ENCODE measurements around the gene STXBP5.

DNA sequence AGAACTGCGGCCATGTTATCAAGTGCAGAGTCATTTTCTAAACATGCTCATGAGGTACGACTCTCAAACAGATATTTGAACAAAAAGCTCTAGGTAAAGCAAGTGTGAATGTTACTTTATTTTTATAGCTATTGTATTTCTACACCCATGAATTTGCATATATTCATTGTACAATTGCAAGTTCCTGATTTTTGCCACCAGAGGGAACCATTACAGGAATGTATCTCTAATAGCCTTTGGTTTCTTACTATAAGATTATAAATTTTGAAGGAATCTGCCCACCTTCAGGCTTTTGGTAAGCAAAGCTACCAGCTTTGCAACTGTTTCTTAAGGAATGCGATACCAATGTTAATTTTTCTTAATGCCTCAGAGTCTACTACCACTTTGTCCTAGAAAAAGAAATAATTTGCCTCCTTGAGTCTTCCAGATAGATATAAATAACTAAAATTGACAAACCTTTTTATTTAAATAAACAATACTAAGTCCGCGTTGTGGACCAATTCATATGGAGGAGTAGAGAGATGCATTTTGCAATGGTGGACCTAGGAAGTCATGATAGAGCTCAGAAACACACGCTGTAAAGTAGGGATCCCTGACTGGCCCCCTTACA is 178.8 kb downstream of the STXBP5 start:
- TF ChIP-seq, protein P1, sequence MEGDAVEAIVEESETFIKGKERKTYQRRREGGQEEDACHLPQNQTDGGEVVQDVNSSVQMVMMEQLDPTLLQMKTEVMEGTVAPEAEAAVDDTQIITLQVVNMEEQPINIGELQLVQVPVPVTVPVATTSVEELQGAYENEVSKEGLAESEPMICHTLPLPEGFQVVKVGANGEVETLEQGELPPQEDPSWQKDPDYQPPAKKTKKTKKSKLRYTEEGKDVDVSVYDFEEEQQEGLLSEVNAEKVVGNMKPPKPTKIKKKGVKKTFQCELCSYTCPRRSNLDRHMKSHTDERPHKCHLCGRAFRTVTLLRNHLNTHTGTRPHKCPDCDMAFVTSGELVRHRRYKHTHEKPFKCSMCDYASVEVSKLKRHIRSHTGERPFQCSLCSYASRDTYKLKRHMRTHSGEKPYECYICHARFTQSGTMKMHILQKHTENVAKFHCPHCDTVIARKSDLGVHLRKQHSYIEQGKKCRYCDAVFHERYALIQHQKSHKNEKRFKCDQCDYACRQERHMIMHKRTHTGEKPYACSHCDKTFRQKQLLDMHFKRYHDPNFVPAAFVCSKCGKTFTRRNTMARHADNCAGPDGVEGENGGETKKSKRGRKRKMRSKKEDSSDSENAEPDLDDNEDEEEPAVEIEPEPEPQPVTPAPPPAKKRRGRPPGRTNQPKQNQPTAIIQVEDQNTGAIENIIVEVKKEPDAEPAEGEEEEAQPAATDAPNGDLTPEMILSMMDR (IDR thresholded peaks at IDR 0.05; ENCODE audit: low read length): peak; percentile 27
- TF ChIP-seq EZH2 (optimal IDR thresholded peaks at IDR 0.05; ENCODE audit: low read depth, low read length) (no peak), EZH2phosphoT487 (IDR thresholded peaks at IDR 0.05; ENCODE audit: low read length) (no peak)

Measured in MM.1S (cell line).